A673 (cell line): ENCODE results near the gene SOD2. TPM values are rescaled to one million over a fixed set of nuclear protein-coding genes. Genes with fewer than 3 reads are reported as not detected.
"Not testable (repeated sequence)": the region's sequence is repeated elsewhere in the genome, so short reads cannot be mapped to it uniquely, and the experiment has no call there.

Source experiments
- BruUV-seq: library from RNA; stranded (reverse); fragments of 400-500 nt; replicated peaks from 2 replicates; lab custom pipeline; 2021; lab: Mats Ljungman, UMichigan
- CTCF ChIA-PET: fragments of 300-600 bp; sonication (Branson Sonifier 250); formaldehyde crosslinking; loops from one replicate; lab custom pipeline; 2022; ENCODE audit warnings: antibody characterized with exemption; lab: Charles Lee
- POLR2A ChIA-PET: fragments of 300-600 bp; sonication (Branson Sonifier 250); formaldehyde crosslinking; loops from one replicate; lab custom pipeline; 2022; ENCODE audit warnings: antibody characterized with exemption; ENCODE audit not compliant: low non-redundant PET; lab: Charles Lee
- DNase-seq: peaks from one replicate; pipeline ENCODE4 v3.0.0-alpha.2; 2015; ENCODE audit warnings: low spot score
- H3K27ac ChIP-seq: fragments of 200-600 bp; sonication (generic); 2 replicates; pipeline ENCODE4 v1.5.1; 2016; ENCODE audit warnings: mixed run types, low read depth, mild to moderate bottlenecking, mixed read lengths, antibody characterized with exemption, low read length; ENCODE audit not compliant: poor library complexity, severe bottlenecking
- H3K27me3 ChIP-seq: fragments of 200-600 bp; sonication (generic); replicated peaks from 2 replicates; pipeline ENCODE4 v1.6.1; 2017; ENCODE audit warnings: mixed run types, low read depth, mild to moderate bottlenecking, mixed read lengths, antibody characterized with exemption, low read length; ENCODE audit not compliant: insufficient read depth, poor library complexity
- H3K36me3 ChIP-seq: fragments of 200-600 bp; sonication (generic); 2 replicates; pipeline ENCODE4 v1.6.1; 2016; ENCODE audit warnings: mixed run types, mild to moderate bottlenecking, mixed read lengths, antibody characterized with exemption, low read length; ENCODE audit not compliant: insufficient read depth, poor library complexity, severe bottlenecking
- H3K4me1 ChIP-seq: fragments of 200-600 bp; sonication (generic); 2 replicates; pipeline ENCODE4 v1.6.1; 2017; ENCODE audit warnings: mixed run types, mild to moderate bottlenecking, mixed read lengths, antibody characterized with exemption, low read length; ENCODE audit not compliant: insufficient read depth, poor library complexity, severe bottlenecking
- H3K4me3 ChIP-seq: fragments of 200-600 bp; sonication (generic); 2 replicates; pipeline ENCODE4 v1.5.1; 2016; ENCODE audit warnings: low read depth, mixed run types, mild to moderate bottlenecking, mixed read lengths, low read length; ENCODE audit not compliant: poor library complexity, severe bottlenecking
- H3K9me3 ChIP-seq: fragments of 200-600 bp; sonication (generic); 2 replicates; pipeline ENCODE4 v1.6.1; 2016; ENCODE audit warnings: mixed run types, low read depth, mild to moderate bottlenecking, mixed read lengths, antibody characterized with exemption, low read length; ENCODE audit not compliant: poor library complexity, severe bottlenecking
- EZH2 ChIP-seq: fragments of 200-600 bp; sonication (generic); IDR thresholded peaks from 2 replicates; pipeline ENCODE4 v1.6.1; 2017; ENCODE audit warnings: borderline replicate concordance, low read depth, mild to moderate bottlenecking, mixed read lengths, antibody characterized with exemption, low read length; ENCODE audit not compliant: poor library complexity, severe bottlenecking
- intact Hi-C: fragments of 100-400 bp; cut with micrococcal nuclease; formaldehyde crosslinking; loops from one replicate; pipeline ENCODE4 v1.10.0; 2022; ENCODE audit not compliant: unreplicated experiment
- total RNA-seq: library from RNA; stranded (reverse); gene quantifications from 2 replicates; pipeline ENCODE4 v1.2.3, GENCODE V29; 2021
- TF ChIP-seq, protein P1 (sequence below): fragments of 300-800, 200-600 bp; sonication (generic); conservative IDR thresholded peaks from 2 replicates; pipeline ENCODE4 v1.5.1; 2017; ENCODE audit warnings: low read depth, mild to moderate bottlenecking, antibody characterized with exemption, low read length, moderate library complexity, mixed read lengths

Gene SOD2
- total RNA-seq, 1 experiment from 2014 or later: 159 TPM

DNA sequence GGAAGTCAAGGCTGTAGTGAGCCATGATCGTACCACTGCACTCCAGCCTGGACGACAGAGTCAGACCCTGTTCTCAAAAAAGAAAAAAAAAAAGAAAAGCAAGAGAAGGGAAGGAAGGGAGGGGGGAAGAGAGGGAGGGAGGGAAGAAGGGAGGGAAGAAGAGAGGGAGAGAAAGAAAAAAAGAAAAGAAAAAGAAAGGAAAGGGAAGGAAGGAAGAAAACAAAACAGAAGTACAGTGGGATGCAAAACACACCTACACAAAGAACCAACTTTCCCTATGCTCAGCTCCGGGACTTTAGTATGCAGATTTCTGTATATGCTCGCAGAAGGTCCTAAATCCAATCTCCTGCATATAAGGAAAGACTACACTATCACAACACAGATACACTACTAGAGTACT lies 31.7 kb upstream of the SOD2 start:
- H3K4me1 ChIP-seq: no peaks in the 10 kb centered on the region
- intact Hi-C loops: loop anchor here (5.0 kb wide), 1 partner anchor 32 kb away; the partner anchor contains the start of gene SOD2
- TF ChIP-seq EZH2: no peak
- TF ChIP-seq, protein P1, sequence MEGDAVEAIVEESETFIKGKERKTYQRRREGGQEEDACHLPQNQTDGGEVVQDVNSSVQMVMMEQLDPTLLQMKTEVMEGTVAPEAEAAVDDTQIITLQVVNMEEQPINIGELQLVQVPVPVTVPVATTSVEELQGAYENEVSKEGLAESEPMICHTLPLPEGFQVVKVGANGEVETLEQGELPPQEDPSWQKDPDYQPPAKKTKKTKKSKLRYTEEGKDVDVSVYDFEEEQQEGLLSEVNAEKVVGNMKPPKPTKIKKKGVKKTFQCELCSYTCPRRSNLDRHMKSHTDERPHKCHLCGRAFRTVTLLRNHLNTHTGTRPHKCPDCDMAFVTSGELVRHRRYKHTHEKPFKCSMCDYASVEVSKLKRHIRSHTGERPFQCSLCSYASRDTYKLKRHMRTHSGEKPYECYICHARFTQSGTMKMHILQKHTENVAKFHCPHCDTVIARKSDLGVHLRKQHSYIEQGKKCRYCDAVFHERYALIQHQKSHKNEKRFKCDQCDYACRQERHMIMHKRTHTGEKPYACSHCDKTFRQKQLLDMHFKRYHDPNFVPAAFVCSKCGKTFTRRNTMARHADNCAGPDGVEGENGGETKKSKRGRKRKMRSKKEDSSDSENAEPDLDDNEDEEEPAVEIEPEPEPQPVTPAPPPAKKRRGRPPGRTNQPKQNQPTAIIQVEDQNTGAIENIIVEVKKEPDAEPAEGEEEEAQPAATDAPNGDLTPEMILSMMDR: no peak
- H3K27ac ChIP-seq: no peak overlapping the region
- no peaks in the 10 kb centered on the region for H3K9me3 ChIP-seq
- no TSS peak for BruUV-seq
- DNase-seq: no peak
- ChIA-PET CTCF (no interaction called here), POLR2A (interaction anchor here (0.6 kb wide), 1 partner anchor 32 kb away, joined by 3 read pairs; no protein-coding TSS in a partner anchor)
- peaks cover 9% of the 10 kb centered on the region for H3K36me3 ChIP-seq
- H3K27me3 ChIP-seq: no peaks in the 10 kb centered on the region
- no peak overlapping the region for H3K4me3 ChIP-seq

DNA sequence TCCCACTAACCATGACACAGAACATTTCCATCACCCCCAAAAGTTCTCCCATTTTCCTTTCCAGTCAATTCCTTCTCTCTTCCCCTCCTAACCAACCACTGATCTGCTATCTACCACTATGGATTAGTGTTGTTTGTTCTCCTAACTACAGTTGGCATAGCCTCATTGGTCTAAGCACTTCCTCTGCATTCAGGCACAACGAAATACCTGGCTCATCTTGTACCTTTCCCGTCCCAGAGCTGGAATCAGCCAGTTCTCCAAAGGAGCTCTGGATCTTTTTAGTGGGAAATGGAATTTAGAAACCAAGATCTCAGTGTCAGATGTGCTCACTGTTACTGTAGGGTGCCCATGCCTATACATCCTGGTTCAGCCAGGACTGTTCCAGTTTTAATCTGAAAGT lies 30.2 kb upstream of the SOD2 start:
- BruUV-seq: no TSS peak
- Histone ChIP-seq H3K9me3 (no peaks in the 10 kb centered on the region), H3K27ac (no peak overlapping the region), H3K4me1 (no peaks in the 10 kb centered on the region), H3K36me3 (peaks cover 9% of the 10 kb centered on the region), H3K27me3 (no peaks in the 10 kb centered on the region), H3K4me3 (no peak overlapping the region)
- no peak for DNase-seq
- POLR2A ChIA-PET: no interaction called here
- intact Hi-C loops: no loop called here
- CTCF ChIA-PET: no interaction called here
- no peak for TF ChIP-seq EZH2
- TF ChIP-seq, protein P1: no peak

DNA sequence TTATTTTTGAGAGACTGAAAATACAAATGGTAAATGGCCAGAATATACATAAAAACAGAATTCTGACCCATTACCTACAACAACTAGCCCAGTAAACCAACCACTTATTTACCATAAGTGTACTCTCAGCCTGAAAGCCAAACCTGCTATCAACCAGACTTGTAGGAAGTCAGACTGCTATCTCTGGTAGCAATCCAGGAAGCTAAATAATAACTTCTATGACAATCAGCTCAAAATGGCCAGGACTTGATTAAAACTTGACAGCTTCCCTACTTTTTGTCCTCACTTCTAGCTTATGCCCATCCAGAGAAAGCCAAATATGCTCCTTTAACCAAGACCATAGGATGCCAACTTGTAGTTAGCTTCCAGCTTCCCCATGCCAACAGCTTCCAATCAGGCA lies 29.6 kb upstream of the SOD2 start:
- Histone ChIP-seq H3K27me3 (no peaks in the 10 kb centered on the region), H3K4me3 (no peak overlapping the region), H3K4me1 (no peaks in the 10 kb centered on the region), H3K27ac (no peak overlapping the region), H3K36me3 (peaks cover 9% of the 10 kb centered on the region), H3K9me3 (no peaks in the 10 kb centered on the region)
- ChIA-PET CTCF (no interaction called here), POLR2A (no interaction called here)
- no peak for TF ChIP-seq EZH2
- TF ChIP-seq, protein P1: no peak
- intact Hi-C loops: no loop called here
- no TSS peak for BruUV-seq
- DNase-seq: no peak

DNA sequence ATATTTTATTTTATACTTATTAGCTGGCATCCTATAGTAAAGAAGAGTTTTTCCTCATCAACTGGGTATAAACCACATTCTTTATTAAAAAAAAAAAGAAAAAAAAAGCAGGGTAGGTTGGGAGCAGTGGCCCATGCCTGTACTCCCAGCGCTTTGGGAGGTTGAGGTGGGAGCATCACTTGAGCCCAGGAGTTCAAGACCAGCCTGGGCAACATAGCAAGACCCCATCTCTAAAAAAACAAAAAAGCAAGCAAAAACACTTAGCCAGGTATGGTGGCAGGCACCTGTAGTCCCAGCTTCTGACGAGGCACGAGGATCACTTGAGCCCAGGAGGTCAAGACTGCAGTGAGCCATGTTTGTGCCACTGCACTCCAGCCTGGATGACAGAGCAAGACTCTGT lies 28.9 kb upstream of the SOD2 start:
- H3K36me3 ChIP-seq, H3K27ac ChIP-seq, H3K4me1 ChIP-seq, H3K4me3 ChIP-seq, DNase-seq, H3K27me3 ChIP-seq, POLR2A ChIA-PET, intact Hi-C loops, CTCF ChIA-PET, BruUV-seq, H3K9me3 ChIP-seq: not testable (repeated sequence)
